ENCODE measurements around the gene C1orf167.

C1orf167 gene

DNA sequence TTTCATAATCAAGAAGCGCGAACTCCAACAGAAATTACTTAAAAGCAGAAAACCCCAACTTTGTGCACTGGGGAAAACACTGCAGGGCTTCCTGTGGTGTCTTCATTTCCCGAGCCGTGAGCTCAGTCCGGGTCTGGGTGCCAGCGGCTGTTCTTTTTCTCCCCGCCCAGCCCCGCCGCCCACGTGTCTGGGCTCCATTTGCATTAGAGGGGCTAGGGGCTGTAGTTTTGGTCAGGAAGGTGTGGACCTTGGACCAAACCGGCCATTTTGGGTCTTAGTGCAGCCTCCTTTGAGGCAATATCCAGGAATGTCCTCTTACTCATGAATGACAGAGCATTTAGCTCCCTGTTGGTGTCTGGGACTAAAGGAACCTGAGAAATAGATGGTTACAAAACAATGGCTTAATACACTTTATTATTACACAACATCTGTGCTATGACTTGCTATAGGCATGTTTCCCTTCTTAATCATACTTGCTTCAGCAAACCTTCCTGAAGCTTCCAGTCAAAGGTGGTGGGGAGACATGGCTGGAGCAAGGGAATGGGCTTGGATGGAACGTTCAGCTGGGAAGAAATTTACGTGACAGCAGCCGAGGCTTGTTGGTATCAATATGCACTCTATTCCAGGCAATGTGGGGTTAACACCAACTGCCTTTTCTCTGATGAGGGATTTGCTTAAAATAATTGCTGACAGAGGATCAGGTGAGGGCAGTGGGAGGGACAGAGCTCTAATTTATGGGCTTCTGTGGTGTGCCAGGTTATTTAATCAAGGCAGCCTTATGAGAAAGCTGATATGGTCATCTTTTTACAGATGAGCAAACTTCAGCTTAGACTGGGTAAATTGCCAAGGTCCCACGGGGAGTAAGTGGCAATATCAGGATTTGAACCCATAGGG is 25.0 kb upstream of the C1orf167 start:
- DNase-seq (ENCODE audit: low read depth in 3 of 3): no peak

DNA sequence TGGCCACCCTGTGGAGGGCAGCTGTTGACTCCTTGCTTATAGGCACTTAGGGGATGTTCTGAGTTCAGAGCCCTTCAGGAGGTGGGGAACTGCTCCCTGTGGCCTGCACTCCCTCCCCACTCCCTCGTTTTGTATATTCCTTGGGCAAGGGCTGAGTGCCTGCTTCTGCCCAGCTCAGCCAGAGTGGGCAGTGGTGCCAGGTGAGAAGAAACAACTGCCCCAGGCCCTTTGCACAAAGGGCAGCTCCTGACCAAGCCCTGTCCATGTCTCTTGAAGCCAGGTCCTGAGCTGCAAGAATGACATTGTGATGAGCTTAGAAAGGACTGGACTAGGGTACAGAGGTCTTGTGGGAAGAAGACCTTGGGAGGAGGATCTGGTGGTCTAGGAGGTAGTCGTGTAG is 23.9 kb upstream of the C1orf167 start:
- DNase-seq (ENCODE audit: low read depth in 3 of 3): no peak

DNA sequence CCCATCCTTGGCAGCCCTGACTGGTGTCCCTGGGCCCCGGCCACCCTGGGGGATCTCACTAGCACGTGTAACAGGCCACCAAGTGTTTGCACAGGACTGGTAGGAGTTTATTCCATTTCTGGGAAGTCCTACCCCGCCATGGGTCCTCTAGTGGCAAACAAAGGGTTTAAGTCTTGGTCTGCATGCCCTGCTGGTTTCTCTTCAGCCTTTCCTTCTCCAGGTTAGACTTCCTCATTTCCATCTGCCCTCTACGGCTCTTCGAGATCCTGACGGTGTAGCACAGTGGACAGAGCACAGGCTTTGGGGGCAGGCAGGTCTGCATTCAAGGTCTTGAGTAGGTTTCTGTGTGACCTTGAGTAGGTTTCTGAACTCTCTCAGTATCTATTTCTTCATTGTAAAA is 23.2 kb upstream of the C1orf167 start:
- DNase-seq (ENCODE audit: low read depth in 3 of 3): no peak

DNA sequence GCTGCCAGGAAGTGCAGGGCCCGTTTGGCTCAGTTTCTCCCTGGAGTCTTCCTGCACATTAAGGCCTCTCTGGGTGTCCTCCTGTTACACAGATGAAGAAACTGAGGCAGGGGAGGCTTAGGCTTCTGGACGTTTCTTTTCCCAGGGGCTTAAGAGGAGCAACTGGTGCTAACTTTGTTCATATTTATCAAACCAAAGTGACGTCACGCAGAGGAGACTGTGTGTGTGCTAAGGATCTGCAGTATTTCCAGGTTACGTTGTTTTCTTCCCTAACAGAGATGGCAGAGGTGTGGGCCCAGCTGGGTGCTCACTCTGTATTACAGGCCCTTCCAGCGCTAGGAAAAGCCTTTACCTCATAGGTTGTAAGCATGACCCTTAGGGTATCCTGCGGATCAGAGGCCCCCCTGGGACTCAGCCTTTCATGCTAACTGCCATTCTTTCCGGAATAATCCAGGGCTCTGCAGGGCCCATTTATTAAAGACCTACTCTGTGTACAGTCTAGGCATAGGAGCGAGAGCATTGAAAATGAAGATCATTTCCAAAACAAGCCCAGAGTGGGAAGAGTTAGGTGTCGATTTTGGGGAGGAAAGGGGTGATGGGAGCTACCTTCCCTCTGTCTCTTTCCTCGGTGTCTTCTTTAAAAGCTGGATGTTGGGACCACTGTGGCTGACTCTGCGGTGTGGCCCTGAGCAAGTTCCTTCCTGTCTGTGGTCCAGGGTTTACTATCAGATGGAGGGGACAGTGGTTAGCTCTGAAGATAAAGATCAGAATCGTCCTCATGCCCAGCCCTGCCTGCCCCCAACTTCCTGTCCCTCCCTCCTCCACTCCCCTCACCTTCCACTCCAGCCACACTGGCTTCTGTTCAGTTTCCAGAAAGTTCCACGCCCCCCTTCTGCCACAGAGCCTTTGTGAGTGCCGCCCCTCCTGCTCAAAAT is 21.5 kb upstream of the C1orf167 start:
- no peak for DNase-seq (ENCODE audit: low read depth in 3 of 3)

DNA sequence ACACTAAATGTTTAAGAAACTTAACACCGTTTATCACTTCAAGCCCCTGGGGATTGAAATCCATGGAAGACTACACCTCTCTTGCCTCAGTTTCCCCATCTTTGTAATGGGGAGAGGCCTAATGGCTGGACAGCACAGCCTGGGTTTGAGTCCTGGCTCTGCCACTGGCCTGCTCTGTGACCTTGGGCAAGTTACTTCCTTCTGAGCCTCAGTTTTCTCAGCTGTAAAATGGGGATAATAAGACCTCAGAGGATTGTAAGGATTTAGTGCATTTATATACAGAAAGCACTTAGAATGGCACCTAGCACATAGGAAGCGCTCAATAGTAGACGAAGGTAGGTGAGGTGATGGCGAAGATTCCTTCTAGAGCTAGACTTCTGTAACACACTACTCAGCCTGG is 20.5 kb upstream of the C1orf167 start:
- DNase-seq (ENCODE audit: low read depth in 3 of 3): no peak

DNA sequence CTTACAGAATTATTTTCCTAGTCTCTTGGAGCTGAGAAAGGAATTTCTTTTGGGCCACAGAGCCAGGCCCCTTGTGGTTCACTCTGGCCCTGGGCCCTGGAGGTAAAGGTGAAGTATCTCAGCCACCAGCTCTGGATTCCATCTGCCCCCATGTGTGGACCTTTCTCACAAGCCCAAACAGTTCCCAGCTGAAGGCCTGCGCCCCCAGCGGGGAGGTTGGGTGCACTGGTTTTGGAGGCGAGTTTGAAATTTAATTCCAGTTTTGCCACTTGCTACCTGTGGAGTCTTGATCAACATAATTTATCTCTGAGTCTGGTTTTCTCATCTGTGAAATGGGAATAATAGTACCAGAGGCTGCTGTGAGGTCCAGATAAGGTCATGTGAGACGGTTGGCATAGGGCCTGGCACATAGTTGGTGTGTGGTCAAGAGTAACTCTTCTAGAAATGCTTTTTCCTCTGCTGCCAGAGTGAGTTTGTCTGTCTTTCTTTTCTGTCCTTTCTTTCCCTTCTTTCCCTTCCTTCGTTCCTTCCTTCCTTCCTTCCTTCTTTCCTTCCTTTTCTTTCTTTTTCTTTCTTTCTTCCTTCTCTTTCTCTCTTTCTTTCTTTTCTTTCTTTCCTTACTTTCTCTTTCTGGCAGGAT is 20.0 kb upstream of the C1orf167 start:
- no peak for DNase-seq (ENCODE audit: low read depth in 3 of 3)

DNA sequence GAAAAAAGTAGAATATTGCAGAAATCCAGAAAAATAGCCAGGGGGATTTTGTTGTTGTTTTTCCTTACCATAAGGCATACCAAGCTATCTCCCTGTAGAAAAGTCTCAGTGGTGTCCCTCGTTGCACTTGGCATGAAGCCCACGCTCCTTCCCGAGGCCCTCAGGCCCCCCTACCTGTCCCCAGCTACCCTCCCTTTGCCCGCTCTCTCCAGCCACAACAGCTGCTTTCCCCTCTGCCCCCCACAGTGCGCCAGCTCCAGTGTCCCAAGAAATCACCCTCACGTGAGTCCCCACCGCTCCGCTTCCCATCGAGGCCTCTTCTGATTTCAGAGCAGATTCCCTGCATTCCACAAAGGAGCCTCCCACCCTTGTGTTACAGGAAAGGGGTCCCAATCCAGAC is 17.7 kb upstream of the C1orf167 start:
- no peak for DNase-seq (ENCODE audit: low read depth in 3 of 3)

DNA sequence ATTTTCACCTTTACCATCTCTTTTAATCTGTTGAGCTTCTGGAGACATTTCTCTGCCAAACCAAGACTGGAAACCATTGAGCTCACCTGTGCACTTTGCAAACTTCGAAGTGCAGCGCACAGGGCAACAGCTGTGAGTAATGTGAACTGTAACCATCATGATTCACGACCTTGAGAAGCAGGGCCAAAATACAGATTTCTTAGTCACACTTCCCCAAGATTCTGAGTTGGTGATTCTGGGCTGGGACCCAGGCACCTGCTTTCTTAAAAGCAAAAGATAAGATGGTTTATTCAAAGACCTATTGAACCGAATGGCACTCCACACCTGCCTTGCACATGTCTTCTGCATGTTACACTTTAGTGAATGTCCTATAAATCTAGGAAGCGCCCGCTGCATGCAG is 15.9 kb upstream of the C1orf167 start:
- no peak for DNase-seq (ENCODE audit: low read depth in 3 of 3)

DNA sequence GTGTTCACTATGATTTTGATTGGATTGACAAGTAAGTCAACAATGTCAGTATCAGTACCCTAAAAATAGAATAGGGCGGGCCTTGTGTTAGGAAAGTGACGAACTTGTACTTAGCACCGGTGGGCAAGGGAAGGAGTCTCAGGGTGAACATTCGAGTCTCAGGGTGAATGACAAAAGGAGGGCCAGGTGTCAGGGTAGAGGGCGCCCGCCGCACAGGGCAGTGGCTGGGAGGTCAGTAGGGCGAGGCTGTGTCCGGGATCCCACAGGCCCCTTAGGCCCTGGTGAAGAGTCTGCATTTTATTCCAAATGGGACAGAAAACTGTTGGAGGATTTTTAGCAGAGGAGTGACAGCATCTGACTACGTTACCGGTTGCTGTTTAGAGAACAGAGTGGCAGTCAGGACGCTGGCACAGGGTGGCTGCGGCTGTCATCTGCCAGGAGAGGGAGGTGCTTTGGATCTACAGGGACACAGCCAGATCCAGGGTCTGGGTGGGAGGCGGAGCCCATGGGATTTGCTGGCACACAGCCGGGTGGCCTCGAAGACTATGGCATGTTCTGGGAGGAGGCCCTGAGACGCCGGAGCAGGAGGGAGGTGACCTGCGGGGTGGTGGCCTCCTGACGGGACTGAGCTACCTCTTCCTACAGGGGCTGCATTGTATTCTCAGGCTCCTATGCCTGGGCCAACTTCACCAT is 15.1 kb upstream of the C1orf167 start:
- DNase-seq (ENCODE audit: low read depth in 3 of 3): no peak

DNA sequence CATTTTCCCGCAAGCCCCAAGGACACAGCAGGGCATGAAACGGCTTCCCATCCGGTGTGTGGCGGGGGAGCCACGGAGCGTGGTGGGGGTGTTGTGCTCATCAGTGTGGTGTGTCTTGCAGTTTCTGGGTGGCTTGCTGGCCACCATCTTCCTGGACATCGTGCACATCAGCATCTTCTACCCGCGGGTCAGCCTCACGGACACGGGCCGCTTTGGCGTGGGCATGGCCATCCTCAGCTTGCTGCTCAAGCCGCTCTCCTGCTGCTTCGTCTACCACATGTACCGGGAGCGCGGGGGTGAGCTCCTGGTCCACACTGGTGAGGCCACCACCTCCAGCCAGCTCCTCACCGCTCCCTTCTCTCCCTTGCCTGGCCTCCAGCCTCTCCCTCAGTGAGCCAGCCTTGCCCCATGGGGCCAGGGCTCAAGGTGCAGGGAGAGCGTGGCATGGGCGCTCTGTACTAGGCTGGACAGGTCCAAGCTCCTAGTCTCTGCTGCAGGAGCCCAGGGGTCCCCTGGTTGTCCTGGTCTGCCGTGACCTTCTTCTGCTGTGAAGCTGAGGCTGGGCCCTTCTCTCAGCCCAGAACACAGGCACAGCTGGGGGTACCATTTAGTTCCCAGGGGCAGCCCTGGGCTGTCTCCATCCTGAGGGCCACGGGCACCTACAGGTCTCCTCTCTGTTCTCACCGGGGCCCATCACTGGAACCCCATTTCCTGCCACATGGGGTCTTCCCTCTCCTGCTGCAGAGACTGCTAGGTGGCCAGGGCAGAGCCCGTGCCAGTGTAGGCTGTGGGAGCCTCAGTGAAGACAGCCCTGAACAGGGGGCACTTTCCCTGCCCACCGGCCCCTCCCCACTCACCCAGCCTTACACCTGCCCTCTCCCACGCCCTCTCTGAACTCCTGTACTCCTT is 13.4 kb upstream of the C1orf167 start:
- DNase-seq (ENCODE audit: low read depth in 3 of 3): no peak

DNA sequence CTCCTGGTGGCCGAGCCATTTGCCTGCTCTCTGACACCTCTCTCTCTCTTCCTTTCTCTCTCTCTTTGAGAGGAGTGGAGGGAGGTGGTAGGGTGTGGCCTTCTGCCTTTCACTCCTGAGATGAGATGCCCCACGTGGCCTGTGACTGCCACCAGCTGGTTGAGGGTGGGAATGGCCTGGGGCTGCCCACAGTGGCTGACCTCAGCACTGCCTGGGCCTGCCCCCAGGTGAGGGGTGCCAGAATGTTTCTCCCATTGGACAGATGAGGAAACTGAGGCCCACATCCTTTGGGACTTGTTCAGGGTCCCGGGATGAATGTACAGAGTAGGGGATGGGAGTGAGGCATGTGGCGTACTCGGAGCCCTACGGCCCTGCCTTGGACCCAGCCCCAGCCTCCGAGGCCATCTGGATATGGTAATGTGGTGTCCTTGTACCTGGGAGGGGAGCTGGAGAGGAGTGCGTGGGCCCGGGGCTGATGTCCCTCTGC is 12.7 kb upstream of the C1orf167 start:
- peak in 2 of 3 donors; percentile 38 for DNase-seq (ENCODE audit: low read depth in 3 of 3)

DNA sequence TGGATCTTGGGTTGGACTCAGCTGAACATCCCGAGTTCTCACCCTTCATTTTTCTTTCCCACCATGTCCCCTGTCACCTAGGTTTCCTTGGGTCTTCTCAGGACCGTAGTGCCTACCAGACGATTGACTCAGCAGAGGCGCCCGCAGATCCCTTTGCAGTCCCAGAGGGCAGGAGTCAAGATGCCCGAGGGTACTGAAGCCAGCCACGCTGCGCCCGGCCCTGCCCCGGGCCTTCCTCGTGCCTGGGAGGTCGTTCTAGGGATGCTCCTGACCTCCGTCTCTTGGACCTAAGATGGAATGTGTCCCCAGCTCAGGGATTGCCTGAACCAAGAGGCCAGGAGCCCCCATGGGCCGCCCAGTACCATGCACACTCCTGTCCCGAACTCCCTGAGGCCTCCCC is 12.0 kb upstream of the C1orf167 start:
- no peak for DNase-seq (ENCODE audit: low read depth in 3 of 3)

DNA sequence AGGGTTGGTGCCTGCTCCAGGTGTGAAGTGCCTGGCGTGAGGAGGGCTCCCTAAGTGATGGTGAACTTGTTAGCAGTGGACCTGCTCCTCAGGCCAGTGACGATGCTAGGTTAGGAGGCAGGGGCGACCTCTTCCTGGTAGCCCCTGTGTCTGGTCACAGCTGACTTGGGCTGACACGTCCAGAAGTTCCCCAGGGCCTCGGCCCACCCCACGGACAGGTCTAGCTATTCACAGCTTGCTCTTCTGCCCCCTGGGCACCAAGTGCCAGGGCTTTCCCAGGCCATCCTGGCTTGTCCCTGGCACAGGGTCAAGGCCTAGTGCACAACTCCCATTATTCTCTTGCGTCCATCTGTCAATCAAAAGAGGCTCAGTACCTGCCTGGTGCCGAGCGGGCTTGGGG is 10.9 kb upstream of the C1orf167 start:
- DNase-seq (ENCODE audit: low read depth in 3 of 3): no peak

DNA sequence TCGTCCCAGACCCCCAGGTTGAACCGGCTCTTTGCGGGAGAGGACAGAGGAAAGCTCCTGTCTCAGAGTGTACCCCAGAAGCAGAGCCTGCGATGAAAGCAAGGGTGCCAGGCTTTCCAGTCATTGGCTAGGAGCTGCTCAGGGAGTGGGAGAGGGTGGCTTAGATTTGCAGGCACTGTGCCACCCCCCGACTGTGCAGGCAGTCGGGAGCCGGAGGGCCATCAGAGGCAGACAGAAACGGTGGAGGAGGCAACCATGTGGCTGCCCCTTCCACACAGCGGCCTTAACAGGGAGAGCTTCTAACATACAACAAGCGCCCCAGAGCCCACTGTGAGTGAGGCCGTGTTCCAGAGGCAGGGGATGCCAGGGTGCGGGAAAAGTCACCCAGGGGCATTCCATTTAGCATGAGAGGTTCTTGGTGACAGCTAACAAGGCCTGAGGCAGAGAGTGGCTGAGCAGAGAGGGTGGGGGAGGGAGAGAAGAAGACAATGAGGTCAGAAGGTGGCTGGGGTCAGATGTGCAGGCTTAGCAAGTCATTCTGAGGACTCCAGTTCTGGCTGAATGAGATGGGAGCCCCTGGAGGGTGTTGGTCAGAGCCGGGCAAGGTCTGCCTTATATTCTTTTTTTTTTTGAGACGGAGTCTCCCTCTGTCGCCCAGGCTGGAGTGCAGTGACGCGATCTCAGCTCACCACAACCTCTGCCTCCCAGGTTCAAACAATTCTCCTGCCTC is 9.5 kb upstream of the C1orf167 start:
- DNase-seq (ENCODE audit: low read depth in 3 of 3): no peak

DNA sequence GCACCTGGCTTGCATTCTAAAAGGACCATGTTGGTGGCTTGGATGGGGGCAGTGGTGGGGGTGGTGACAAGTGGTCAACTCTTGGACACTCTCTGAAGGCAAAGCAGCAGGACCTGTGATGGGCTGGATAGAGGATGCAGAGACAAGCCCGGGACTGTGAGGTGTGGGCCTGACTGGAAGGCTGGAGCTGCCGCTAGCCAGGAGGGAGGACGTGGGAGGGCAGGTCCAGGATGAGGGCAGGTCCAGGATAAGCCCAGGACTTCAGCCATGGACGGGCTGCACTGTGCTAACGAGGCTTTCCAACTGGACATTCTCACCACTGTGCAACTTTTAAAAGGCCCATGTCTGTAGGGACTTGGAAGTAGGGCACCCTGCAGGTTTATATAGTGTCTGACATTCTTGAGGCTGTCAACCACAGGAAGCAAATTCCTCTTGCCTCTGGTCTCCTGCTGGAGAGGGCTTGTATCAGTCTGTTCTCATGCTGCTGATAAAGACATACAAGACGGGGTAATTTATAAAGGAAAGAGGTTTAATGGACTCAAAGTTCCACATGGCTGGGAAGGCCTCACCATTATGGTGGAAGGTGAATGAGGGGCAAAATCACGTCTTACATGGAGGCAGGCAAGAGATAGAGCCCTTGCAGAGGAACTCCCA is 8.3 kb upstream of the C1orf167 start:
- DNase-seq (ENCODE audit: low read depth in 3 of 3): no peak

DNA sequence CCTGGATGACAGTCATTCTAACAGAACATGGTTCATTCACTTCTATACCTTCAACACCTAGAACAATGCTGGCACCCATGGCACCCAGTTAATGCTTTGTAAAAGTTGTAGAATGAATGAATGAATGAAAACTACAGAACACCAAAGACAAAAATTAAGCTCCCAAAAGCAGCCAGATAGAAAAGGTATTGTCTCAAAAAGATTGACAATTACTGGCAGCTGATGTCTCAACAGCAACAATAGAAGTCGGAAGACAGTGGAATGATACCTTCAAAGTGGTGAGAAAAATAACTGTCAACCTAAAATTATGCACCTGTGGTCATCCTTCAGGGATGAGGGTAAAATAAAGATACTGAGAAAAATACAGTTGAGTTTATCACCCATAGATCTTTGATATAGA is 4.9 kb upstream of the C1orf167 start:
- DNase-seq (ENCODE audit: low read depth in 3 of 3): no peak

DNA sequence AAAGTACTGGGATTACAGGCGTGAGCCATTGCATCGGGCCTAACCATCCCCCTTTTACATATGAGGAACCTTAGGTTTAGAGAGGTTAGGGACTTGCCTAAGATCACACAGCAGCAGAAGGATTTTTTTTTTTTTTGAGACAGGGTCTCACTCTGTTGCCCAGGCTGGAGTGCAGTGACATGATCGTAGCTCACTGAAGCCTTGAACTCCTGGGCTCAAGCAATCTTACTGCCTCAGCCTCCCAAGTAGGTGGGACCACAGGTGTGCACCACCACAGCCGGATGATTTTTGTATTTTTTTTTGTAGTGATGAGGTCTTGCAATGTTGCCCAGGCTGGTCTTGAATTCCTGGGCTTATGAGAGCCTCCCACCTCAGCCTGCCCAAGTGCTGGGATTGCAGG is 2.2 kb upstream of the C1orf167 start:
- no peak for DNase-seq (ENCODE audit: low read depth in 3 of 3)

DNA sequence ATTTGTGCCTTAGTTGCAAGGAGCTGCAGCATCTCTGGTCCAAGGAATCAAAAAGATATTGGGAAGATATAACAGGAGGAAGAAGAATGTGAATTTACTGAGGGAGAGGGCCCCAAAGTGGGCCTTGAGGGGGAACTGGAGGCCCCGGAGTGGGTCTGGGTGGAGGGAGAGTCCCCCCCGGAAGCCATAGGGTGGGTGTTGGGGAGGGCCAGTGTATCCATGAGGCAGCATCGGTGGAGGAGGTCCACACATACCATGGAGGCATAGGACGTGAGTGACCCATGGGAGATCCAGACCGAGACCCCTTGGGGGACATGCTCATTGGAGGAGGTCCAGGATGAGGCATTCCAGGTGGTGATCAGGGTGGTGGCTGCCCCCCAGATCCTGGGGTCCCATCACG is 708 bp upstream of the C1orf167 start:
- DNase-seq (ENCODE audit: low read depth in 3 of 3): no peak

DNA sequence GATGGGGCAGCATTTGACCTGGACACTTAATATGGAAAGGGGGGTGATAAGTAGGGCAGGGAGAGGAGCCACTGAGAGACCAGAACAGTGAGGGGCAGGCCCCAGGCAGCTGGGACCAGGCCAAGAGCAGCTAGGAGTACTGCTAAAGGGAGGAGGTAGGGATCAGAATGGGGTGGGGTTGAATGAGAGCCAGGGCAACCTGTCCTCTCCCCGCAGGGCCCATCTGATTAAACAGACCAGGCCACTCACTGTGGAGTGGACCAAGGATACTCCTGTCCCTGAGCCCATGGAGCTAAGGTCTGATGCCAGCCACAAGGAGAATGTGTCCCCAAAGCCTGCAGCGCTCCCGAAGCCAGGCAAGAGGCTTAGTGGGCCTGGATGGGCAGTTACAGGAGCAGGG is 2.1 kb downstream of the C1orf167 start:
- DNase-seq (ENCODE audit: low read depth in 3 of 3): no peak
